ENCODE results near the gene RRBP1.

Gene RRBP1

GRCh38 chr20:17648791-17649730, 33.0 kb downstream of the RRBP1 start:
- DNase-seq (ENCODE audit: low read depth, low spot score): no peak

- DNase-seq (ENCODE audit: low read depth, low spot score): no peak
Observed at GRCh38 chr20:17648315-17648646, 33.8 kb downstream of the RRBP1 start.

- no peak for DNase-seq (ENCODE audit: low read depth, low spot score)
Observed at GRCh38 chr20:17647391-17648314, 34.4 kb downstream of the RRBP1 start.

GRCh38 chr20:17646961-17647301, 35.1 kb downstream of the RRBP1 start:
- no peak for DNase-seq (ENCODE audit: low read depth, low spot score)

- DNase-seq (ENCODE audit: low read depth, low spot score): no peak
Observed at GRCh38 chr20:17646209-17646960, 35.7 kb downstream of the RRBP1 start.

GRCh38 chr20:17645546-17646208, 36.4 kb downstream of the RRBP1 start:
- no peak for DNase-seq (ENCODE audit: low read depth, low spot score)

GRCh38 chr20:17645010-17645409, 37.0 kb downstream of the RRBP1 start:
- DNase-seq (ENCODE audit: low read depth, low spot score): no peak

- DNase-seq (ENCODE audit: low read depth, low spot score): no peak
Observed at GRCh38 chr20:17644451-17644850, 37.6 kb downstream of the RRBP1 start.

- DNase-seq (ENCODE audit: low read depth, low spot score): no peak
Observed at GRCh38 chr20:17643531-17644188, 38.4 kb downstream of the RRBP1 start.

- no peak for DNase-seq (ENCODE audit: low read depth, low spot score)
Observed at GRCh38 chr20:17642404-17643269, 39.4 kb downstream of the RRBP1 start.

- DNase-seq (ENCODE audit: low read depth, low spot score): no peak
Observed at GRCh38 chr20:17641993-17642392, 40.0 kb downstream of the RRBP1 start.

- DNase-seq (ENCODE audit: low read depth, low spot score): no peak
Observed at GRCh38 chr20:17641520-17641964, 40.5 kb downstream of the RRBP1 start.

- DNase-seq (ENCODE audit: low read depth, low spot score): no peak
Observed at GRCh38 chr20:17640875-17641378, 41.1 kb downstream of the RRBP1 start.

GRCh38 chr20:17640146-17640874, 41.7 kb downstream of the RRBP1 start:
- DNase-seq (ENCODE audit: low read depth, low spot score): no peak

- DNase-seq (ENCODE audit: low read depth, low spot score): no peak
Observed at GRCh38 chr20:17638835-17639407, 43.1 kb downstream of the RRBP1 start.

- no peak for DNase-seq (ENCODE audit: low read depth, low spot score)
Observed at GRCh38 chr20:17637985-17638640, 43.9 kb downstream of the RRBP1 start.

GRCh38 chr20:17637413-17637780, 44.6 kb downstream of the RRBP1 start:
- DNase-seq (ENCODE audit: low read depth, low spot score): no peak
